Daoy (cell line): Measurements from ENCODE around the gene WDR48. TPM values are rescaled to one million over a fixed set of nuclear protein-coding genes. Genes with fewer than 3 reads are reported as not detected.

ENCODE experiments used
- DNase-seq: peaks from one replicate; pipeline ENCODE4 v3.0.0-alpha.2; 2015; ENCODE audit warnings: low read depth
- total RNA-seq: library from RNA; depleted of rRNA; stranded (reverse); fragments of >200 nt; shearing (Covaris generic); gene quantifications from 2 replicates; pipeline ENCODE4 v1.2.3, GENCODE V29; 2014

WDR48 gene
- total RNA-seq, 1 experiment from 2014 or later: 25.7 TPM

DNA sequence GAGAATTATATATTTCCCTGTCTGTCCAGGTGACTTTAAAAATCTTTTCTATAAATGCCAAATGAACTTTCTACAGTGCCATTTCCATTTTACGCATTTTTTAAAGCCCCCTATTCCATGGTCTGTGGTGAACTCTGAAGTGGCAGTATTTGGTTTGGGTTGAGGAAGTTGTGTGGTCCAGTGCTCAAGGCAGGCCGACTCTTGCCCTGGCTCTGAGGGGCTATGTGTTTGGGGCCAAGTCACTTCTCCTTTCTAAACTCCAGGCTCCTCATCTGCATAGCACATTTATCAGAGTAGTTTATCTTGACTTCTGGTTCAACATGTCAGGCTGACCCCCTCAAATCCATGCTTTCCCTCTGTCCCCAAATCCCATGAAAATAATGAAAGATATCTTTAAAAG is 69.8 kb downstream of the WDR48 start:
- DNase-seq: no peak

DNA sequence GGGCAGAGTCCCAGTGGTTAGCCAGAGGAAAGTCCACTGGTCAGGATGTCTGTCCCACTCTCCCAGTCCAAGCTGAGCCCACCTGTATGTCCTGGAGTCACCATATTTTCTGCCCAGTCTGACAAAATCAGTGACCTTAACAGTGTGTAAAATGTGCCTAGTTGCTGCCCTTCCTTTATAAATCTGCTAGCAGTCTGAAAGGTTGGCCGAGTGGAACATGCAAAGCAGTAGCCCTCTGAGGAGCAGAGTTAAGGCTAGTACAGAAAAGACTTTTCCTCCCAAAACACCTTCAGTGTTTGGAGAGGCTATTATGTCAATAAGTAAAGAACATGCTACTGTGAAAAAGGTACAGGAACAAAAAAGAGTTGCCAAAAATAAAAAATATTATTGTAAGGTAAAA is 71.0 kb downstream of the WDR48 start:
- DNase-seq: no peak

DNA sequence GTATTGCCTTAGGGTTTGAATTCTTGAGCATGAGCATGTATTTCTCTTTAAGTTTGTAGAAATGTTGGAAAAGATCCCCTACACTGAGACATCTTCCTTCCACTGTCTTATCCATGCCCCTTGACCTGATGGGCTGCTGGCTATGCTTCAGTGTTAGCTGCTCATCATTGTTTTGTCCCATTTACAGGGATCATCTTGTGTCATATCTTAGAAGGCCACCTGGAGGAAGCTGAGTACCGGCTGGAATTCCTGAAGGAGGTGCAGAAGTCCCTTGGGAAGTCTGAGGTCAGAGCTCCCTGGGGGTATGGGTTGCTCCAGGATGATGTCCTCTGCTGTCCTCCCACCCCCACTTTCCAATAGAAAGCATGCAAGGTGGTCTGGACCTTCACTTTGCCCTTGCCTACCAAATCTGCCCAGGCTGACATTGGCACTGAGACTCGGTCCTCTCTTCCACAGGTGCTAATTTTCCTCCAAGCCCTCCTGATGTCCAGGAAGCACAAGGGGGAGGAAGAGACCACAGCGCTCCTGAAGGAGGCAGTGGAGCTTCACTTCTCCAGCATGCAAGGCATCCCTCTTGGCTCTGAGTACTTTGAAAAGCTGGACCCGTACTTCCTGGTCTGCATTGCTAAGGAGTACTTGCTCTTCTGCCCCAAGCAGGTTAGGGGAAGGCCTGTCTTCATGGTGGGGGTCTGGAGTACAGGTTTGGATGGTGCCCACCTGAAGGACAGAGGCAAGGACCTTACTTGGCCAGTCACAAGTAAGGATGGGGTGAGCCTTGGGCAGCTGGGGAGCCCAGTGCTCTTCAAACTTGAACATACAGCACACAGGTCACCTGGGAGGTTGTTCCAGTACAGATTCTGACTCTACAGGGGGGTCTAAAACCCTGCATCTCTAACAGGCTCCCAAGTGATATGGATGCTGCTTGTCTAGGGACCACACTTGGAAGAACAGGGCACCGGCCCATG is 73.3 kb downstream of the WDR48 start:
- DNase-seq: no peak

DNA sequence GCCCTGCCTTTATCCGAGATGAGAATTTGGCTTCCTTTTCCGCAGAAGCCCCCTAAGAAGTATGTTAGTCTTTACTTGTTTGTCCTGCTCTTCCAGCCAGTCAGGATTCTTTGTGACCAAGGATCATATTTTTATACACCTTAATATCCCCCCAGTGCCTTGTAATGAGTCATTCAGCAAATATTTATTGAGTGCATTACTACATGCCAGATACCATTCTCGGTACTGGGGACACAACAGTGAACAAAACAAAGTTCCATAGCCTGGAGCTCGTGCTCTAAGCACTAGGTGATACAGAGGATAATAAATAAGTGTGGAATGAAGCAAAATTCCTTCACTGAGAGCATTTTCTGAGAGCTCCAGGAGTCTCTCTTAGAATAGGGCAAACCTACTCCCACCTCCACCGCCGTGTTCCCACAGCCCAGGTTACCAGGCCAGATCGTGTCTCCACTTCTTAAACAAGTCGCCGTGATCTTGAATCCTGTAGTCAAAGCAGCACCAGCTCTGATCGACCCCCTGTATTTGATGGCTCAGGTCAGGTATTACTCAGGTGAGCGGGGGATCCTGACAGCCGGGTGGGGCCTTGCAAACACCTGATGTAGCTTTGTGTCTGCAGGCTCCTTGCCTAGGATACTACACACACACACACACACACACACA is 74.2 kb downstream of the WDR48 start:
- no peak for DNase-seq

DNA sequence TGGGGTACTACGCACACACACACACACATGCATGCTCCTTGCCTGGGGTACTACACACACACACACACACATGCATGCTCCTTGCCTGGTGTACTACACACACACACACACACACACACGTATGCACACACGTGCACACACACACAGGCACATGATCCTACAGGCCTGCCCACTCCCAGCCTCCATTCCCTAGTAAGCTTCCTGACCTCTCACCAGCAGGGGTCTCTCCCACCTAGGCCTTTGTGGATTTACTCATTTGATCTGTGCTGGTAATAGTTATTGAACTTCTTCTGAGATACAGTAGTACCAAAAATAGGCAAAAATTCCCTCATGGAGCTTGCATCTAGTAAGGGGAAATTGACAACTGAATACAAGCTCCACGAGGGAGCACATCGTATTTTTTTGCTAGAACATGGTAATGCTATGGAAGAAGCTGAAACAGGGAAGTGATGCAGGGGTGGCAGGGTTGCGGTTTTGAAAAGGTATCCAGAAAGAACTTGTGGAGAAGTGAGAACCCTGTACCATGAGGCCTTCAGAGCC is 74.8 kb downstream of the WDR48 start:
- peak; percentile 38 for DNase-seq

DNA sequence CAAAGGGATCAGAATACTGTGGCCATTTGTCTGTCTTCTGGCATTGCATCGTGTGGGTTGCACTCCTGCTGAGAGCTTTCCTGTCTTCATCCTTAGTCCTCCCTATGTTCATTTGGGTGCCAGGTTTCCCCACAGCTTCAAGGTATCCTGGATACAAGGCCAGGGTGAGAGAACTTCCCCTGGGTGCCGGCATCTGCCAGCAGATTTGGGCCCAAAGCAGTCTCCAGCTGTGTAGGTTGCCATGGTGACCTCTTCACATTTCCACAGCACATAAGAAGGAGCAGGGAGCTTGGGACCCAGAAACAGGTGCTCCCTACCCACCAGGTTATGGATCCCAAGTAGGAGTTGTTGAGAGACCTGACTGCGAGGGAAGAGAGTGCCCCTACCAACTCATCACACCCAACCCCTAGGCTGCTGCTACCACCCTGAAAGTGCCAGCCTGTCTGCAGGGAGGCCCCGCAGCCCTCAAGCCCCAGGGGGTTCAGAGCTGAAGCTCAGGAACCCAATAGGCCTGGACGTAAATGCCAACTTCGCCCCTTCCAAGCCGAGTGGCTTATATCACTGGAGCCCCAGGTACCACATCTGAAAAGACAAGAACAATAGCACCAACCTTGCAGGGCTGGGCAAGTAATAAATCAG is 75.6 kb downstream of the WDR48 start:
- DNase-seq: no peak

DNA sequence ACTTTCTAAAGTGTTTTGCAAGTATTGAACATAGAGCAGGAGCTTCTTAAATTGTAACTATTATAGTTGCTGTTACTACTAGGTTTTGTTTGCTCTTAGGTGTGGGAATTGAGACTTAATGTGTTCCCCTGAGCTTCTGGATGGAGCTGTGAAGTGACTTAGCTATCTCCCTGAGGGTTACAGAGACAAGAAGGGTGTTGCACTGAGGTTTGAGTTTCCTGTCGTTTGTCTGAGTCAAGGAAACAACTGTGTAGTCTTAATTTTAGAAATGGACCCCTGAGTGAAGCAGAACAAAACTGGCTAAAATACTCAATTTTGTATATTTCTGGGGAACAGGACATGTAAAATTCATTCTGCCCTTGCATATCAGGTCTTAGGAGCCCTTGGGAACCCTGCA is 76.1 kb downstream of the WDR48 start:
- no peak for DNase-seq

DNA sequence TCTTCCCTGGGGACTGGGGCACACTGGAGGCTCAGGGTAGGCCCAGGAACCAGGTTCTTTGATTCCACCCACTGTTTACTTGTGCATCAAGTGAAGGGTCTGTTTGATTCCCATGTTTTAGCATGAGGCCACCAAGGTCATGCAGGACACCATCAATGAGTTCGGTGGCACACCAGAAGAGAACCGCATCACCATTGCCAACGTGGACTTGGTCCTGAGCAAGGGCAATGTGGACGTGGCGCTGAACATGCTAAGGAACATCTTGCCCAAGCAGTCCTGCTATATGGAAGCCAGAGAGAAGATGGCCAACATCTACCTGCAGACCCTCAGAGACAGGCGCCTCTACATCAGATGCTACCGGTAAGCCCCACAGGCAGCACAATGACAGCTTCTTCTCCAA is 77.1 kb downstream of the WDR48 start:
- DNase-seq: no peak

DNA sequence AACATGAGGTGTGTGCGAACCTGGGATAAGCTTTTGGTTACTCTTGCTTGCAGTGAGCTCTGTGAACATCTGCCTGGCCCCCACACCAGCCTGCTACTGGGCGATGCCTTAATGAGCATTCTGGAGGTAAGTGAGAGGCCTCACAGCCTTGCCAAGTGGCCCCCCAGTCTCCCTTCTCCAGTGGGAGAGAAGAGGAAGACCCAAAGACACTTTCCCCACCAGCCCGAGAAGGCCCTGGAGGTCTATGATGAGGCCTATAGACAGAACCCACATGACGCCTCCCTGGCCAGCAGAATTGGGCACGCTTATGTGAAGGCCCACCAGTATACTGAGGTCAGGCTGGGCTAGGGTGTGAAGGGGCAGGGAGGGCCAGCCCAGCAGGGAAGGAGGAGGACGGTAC is 78.2 kb downstream of the WDR48 start:
- DNase-seq: no peak

DNA sequence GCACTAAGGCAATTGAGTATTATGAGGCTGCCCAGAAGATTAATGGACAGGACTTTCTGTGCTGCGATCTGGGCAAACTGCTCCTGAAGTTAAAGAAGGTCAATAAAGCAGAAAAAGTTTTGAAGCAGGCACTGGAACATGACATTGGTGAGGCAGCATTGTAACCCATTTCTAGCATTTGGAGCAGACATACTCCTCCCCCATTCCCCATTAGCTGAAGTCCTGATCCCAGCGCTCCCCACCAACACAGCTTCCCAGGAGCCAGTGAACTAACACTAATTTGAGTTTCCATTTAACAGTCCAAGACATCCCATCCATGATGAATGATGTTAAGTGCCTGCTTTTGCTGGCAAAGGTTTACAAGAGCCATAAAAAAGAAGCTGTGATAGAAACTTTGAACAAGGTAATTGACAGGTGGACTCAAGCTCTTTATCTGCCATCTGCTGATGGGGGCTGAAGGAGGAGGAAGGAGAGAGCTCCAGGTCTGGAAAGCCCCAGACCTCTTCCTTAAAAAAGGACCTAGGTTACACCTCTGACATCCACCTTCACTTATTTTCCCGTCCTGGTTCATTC is 79.0 kb downstream of the WDR48 start:
- no peak for DNase-seq

DNA sequence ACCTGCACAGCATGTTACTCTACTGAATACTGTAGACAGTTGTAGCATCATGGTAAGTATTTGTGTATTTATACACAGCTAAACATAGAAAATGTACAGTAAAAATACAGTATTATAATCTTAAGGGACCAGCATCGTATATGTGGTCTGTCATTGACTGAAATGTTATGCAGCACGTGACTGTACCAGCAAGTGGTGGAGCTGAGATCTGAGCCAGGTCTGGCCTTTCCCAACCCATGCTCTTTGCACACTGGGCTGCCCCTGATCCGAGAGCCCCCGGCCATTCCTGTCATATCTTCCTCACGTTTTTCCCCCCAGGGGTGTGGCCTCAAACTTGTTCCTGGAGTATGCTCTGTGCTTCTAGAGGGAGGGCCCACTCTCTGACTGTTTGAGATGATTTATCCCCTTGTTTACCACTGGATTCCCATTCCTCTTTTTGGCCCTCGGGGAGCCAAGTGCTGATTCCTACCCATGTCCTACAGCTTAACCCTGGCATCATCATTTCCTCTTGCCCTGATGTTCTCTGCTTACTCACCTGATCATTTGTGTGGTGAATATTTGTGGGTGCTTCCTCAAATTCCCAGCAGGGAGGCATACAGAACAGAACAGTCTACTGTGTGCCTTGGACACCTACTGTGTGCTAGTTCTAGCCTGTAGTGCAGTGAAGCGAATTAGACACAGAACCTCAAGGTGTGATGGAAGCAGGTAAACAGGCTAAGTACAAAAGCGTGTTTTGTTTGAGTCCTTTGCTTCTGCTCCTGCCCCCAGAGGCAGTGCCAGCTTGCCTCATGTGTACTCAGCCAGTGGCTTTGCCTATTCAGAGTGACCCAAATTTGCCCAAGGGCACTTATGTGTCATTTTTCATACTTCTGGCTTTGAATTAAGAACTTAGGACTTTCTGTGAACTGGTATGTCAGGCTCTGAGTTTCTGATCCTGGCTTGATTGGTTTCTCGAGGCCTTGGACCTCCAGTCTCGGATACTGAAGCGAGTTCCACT is 80.6 kb downstream of the WDR48 start:
- DNase-seq: no peak

DNA sequence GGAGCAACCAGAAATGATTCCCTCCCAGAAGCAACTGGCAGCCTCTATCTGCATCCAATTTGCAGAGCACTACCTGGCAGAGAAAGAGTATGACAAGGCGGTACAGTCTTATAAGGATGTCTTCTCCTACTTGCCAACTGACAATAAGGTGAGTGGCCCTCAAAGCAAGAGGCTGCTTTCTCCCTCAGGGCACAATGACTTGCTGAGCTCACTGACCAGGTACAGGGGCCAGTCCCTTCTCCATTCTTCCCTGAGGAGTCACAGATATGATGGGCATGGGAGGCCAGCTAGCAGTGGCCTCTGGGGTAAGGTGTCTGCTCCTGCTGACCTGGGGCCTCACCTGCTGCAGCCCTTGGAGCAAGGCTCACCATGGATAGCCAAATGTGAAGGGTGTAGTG is 81.3 kb downstream of the WDR48 start:
- DNase-seq: no peak

DNA sequence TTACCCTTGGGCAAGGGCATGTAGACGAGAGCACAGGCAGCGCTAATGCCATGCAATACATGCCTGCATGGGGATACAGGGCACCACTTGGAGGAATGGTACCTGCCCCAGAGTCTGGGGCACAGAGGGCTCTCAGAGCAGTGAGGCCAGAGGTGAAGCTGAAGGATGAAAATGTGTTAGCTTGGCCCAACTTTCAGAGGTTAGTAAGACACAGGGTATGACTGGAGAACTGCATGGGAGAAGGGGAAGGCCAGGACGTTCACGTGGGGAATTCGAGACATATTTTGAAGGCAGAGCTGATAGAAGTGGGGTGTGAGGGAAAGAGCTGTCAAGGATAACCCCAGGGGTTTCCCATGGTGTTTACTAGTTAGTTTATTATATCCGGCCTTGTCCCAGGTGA is 82.0 kb downstream of the WDR48 start:
- DNase-seq: no peak

DNA sequence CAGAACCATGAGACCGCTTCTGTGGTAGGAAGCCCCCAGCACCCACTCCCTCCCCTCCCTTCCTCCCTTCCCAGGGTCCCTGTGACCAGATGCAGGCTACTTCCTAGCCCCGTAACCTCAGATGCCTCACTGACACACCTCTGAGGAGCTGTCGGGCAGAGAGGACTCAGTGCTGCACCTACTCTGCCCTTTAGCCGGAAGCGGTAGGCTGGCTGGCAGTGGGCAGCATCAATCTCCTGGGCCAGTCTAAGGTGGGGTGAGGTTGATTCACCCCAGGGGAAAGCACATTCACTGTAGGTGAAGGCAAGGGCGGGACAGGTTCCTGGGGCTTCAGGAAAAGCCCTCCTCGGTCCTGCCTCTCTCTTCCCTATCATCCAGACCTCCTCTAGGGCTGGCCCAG is 82.5 kb downstream of the WDR48 start:
- DNase-seq: no peak

DNA sequence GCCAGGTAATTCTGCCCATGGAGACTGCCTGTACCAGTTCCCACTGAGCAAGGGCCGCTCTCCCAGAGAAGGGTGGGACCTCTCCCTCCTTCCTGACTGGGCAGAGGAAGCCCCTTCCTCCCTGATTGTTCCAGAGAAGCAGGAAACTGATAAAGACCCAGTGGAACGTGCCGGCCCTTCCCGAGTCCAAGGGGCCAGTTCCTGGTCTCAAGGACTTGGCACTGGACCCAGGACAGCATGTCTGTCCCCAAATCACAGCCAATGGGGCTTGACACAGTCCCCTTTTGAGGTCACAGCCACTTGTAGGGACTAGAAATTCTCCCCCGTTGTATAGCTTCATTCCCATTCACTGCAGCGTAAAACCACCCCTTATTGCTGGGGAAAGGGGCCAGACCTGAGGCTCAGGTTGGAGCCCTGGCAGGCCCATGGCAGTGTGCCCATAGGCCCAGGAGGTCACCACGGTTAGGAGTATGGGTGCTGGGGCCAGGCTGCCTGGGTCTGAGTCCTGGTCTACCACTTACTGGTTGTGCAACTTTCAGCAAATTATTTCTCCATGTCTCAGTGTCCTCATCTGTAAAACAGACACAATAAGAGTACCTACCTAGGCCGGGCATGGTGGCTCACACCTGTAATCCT is 83.5 kb downstream of the WDR48 start:
- no peak for DNase-seq

DNA sequence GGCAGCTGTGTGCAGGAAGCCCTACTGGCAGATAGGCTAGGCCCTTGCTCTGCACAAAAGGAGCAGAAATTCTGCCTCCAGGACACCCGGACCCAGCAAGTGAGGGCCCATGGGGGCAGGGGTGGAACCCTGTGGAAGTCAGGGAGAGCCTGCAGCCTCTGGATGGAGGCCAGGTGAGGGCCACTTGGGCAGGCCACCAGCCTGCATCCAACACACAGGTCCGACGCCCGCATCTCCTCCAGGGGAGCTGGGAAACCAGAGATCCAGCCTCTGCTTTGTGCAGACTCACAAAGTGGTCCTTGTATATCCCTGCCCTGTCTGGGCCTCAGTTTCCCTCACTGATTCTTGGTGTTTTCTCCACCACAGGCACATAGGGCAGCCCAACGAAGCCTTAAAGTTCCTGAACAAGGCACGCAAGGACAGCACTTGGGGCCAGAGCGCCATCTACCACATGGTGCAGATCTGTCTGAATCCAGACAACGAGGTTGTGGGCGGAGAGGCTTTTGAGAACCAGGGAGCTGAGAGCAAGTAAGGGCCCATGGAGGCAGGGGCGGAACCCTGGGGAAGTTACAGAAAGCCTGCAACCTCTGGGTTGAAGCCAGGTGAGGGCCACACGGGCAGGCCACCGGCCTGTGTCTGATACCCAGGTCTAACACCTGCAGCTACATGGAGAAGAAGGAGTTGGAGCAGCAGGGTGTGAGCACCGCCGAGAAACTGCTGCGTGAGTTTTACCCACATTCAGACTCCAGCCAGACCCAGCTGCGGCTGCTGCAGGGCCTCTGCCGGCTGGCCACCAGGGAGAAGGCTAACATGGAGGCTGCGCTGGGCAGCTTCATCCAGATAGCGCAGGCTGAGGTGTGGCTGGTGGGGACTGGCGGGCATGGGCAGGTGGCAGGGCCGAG is 85.0 kb downstream of the WDR48 start:
- no peak for DNase-seq

DNA sequence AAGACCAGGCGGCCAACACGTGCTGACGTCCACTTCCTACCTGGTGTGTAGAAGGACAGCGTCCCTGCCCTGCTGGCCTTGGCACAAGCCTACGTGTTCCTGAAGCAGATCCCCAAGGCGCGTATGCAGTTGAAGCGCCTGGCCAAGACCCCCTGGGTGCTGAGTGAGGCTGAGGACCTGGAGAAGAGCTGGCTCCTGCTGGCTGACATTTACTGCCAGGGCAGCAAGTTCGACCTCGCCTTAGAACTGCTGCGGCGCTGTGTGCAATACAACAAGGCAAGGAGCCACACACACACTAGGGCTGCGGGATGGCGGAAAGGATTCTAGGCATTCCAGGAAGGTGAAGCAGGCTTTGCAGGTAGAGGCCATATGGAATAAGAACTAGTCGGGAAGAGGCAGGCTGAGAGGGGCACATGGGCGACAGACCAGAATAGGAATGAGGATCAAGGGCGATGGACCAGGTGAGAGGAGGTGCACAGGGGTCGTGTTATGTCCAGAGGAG is 85.7 kb downstream of the WDR48 start:
- DNase-seq: no peak

DNA sequence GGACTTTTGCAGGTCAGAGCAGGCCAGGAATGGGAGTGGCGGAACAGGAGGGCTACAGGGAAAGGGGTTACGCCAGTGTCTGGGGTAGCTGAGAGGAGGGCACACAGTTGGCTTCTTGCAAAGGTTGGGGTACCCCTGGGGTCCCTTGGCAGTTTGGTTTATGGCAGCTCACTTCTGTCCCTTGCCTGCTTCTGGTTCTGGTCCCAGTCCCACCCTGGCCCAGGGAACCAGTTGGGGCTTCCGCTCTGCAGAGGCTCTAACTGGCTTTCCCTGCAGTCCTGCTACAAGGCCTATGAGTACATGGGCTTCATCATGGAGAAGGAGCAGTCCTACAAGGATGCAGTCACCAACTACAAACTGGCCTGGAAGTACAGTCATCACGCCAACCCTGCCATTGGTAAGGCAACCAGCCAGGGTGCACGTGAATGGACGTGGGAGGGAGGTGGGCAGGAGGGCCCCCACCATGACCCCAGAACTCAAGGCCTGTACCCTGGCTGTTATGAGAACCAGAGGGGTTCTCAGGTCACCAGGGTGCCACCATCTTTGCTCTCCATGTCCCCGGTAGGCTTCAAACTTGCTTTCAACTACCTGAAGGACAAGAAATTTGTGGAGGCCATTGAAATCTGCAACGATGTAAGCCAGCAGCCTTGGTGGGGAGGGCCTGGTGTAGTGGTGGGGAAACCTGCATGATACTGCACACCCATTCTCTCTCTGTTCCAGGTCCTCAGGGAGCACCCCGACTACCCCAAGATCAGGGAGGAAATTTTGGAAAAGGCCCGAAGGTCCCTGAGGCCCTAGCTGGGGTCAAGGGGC is 86.4 kb downstream of the WDR48 start:
- no peak for DNase-seq
